OCI-LY1 (cell line): ENCODE results near the gene DHDH.

Experiments
- EZH2 ChIP-seq: fragments of 200-600 bp; sonication (generic), shearing (Covaris generic); IDR thresholded peaks from 2 replicates; pipeline ENCODE4 v1.8.0; 2017; ENCODE audit warnings: borderline replicate concordance, mixed run types, mild to moderate bottlenecking, antibody characterized with exemption, low read length, moderate library complexity, mixed read lengths
- TF ChIP-seq, protein P1 (sequence below): fragments of 200-600 bp; sonication (generic), shearing (Covaris generic); IDR thresholded peaks from 2 replicates; pipeline ENCODE4 v1.5.1; 2017; ENCODE audit warnings: mild to moderate bottlenecking, antibody characterized with exemption, low read length, moderate library complexity, mixed read lengths

DNA sequence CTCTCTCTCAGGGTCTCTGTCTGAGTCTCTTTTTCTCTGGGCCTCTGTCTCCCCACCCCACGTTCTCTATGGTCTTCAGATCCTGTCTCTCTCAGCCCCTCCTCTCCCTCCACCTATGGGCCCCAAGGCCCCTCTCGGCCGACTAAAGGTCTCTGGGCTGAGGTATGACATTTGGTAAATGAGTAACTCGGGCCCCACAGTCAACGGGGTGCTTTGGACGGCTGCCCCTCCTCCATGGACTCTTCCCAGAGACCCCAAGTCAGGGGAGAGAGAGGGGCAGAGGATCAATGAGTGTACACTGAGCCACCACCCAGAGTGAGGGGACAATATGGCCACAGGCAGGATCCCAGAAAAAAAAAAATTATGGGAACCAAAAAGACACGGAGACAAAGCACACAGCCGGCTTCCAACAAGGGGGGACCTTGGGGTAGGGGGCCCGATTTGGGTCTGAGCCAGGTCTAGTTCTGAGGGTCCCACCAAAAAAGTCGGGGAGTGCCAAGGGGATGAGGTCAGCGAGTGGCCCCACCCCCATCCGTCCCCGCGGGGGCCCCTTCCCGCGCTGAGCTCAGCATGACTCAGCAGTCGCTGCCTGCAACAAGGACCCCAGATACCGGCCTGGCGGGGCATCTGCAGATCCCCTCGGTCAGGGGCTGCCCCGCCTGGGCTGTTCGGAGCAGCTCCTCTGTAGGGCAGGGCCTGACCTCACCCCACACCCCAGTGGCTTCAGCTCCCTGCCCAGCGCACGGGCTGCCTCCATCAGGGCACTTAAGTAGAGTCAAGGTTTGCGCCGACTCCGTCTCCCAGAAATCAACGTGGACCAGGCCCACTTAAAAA lies 30.1 kb downstream of the DHDH start:
- TF ChIP-seq, protein P1, sequence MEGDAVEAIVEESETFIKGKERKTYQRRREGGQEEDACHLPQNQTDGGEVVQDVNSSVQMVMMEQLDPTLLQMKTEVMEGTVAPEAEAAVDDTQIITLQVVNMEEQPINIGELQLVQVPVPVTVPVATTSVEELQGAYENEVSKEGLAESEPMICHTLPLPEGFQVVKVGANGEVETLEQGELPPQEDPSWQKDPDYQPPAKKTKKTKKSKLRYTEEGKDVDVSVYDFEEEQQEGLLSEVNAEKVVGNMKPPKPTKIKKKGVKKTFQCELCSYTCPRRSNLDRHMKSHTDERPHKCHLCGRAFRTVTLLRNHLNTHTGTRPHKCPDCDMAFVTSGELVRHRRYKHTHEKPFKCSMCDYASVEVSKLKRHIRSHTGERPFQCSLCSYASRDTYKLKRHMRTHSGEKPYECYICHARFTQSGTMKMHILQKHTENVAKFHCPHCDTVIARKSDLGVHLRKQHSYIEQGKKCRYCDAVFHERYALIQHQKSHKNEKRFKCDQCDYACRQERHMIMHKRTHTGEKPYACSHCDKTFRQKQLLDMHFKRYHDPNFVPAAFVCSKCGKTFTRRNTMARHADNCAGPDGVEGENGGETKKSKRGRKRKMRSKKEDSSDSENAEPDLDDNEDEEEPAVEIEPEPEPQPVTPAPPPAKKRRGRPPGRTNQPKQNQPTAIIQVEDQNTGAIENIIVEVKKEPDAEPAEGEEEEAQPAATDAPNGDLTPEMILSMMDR: no peak
- no peak for TF ChIP-seq EZH2
